Frontal cortex (tissue), 4 donors: ENCODE measurements around the gene CCDC85C. TPM values are rescaled to one million over a fixed set of nuclear protein-coding genes. Genes with fewer than 3 reads are reported as not detected.
A peak's percentile ranks its signal among the peaks of the same experiment; 100 is the strongest.
"Not testable (repeated sequence)": the region's sequence is repeated elsewhere in the genome, so short reads cannot be mapped to it uniquely, and the experiment has no call there.

Experiments used
- DNase-seq, 2 donors: peaks; one replicate each; pipeline ENCODE4 v3.0.0; 2012; ENCODE audit warnings: low spot score in 2 of 2
- FAIRE-seq: peaks from 2 replicates; lab custom pipeline; 2012; peaks lifted over from hg19 to GRCh38; lab: Jason Lieb, UNC
- total RNA-seq: library from RNA; depleted of rRNA; stranded (reverse); fragments of >200 nt; gene quantifications from one replicate; pipeline ENCODE4 v1.2.3, GENCODE V29; 2014
- donor health status: control.
- donor health status: control.
- donor health status: control.

Gene CCDC85C
- total RNA-seq, result 9.8 TPM

DNA sequence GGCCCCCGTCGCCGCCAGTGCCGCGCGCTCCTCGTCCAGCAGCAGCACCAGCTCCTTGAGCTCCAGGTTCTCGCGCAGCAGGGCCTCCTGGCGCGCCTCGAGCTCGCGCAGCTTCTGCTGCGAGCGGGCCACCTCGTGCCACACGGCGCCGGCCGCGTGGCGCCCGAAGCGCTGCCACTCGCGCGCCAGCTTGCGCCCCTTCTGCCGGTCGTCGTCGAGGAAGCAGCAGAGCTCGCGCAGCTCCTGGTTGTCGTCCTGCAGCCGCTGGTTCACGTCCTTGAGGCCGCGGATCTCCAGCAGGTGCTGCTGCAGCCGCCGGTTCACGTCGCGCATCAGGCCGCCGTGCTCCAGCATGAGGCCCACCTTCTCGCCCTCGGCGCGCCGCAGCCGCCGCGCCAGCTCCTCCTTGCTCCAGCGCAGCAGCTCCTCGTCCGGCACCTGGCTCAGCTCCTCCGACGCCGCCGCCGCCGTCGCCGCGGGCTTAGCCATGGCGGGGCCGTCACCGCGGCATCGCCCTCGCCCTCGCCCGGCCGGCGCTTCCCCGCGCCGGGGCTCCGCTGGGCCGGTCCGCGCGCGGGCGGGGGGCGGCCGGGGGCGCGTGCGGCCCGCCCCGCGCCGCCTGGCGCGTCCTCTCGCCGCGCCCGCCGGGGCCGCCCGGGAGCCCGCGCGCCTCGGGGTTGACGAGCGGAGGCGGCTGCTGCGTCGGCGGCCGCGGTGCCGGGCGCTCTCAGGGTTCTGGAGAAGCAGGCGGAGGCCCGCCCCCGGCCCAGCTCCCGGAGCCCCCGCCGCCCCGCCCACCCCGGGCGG is at the start of gene CCDC85C:
TSS of gene CCDC85C (minus strand) at position 737 of the 807 bp plus-strand sequence. CDS start at position 489, 248 bp downstream.
- no peak for DNase-seq
- FAIRE-seq, result no peak

DNA sequence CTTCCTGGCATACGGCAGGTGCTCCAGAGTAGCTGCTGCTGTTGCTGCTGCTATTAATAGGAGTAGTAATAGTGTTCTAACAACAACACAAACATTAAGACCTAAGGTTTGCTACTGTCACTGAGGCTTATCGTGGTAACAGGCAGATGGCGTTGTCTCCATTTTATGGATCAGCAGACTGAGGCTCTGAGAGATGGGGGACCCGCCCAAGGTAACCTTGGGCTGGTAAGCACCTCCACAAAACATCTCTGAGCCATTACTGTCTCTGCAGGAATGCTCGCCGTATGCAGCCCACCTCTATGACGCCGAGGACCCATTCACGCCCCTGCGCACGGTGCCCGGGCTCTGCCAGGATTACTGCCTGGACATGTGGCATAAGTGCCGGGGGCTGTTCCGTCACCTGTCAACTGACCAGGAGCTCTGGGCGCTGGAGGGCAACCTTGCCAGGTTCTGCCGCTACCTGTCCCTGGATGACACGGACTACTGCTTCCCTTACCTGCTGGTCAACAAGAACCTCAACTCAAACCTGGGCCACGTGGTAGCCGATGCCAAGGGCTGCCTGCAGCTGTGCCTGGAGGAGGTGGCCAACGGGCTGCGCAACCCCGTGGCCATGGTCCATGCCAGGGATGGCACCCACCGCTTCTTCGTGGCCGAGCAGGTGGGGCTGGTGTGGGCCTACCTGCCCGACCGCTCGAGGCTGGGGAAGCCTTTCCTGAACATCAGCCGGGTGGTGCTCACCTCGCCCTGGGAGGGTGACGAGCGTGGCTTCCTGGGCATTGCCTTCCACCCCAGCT is 48.1 kb upstream of the CCDC85C start:
- no peak for DNase-seq
- no peak for FAIRE-seq

DNA sequence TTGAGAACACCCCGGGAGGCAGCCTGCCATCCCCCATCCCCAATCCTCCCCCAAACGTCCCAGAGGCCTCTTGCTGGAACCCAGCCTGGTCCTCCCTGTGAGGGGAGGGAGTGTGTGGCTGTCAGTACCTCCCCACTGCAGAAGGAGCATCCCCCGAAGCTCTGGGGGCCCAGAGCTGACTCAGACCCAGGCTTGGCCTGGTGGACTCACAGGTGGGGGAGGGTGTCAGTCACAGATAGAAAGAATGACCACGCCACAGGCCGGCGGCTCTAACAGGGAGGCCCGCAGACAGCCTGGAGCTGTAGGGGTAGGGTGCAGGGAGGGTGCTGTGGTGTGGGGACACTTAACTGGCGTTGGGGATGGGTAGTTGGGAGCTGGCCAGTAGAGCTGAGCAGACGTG is 46.2 kb upstream of the CCDC85C start:
- DNase-seq, result no peak
- FAIRE-seq, result no peak

DNA sequence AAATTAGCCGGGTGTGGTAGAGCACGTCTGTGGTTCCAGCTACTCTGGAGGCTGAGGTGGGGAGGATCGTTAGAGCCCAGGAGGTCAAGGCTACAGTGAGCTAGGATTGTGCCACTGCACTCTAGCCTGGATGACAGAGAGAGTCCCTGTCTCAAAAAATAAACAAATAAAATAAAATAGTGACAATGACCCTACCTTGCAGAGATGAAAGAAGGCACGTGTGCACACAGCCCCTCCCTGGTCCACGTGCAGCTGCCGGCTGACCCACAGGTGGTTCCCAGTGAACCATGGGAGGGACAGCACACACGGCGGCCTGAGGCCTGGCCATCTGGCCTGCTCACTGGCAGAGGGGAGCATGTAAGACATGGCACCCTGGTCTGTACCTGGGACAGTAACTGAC is 45.6 kb upstream of the CCDC85C start:
- FAIRE-seq, result no peak
- DNase-seq, result no peak

DNA sequence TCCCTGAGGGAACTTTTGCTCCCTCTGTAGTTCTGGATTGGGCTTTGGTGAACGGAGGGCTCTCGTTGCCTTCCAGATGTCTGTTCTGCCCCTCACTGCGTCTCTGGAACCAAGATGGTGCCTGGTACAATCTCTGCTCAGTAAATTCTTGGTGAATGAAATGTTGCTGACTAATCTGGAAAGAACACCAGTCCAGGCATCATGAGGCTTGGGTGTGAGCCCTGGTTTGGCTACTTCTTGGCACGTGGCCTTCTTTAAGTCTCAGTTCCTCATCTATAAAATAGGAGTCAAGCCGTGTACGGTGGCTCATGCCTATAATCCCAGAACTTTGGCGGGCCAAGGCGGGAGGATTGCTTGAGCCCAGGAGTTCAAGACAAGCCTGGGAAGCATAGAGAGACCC is 45.2 kb upstream of the CCDC85C start:
- FAIRE-seq, result no peak

DNA sequence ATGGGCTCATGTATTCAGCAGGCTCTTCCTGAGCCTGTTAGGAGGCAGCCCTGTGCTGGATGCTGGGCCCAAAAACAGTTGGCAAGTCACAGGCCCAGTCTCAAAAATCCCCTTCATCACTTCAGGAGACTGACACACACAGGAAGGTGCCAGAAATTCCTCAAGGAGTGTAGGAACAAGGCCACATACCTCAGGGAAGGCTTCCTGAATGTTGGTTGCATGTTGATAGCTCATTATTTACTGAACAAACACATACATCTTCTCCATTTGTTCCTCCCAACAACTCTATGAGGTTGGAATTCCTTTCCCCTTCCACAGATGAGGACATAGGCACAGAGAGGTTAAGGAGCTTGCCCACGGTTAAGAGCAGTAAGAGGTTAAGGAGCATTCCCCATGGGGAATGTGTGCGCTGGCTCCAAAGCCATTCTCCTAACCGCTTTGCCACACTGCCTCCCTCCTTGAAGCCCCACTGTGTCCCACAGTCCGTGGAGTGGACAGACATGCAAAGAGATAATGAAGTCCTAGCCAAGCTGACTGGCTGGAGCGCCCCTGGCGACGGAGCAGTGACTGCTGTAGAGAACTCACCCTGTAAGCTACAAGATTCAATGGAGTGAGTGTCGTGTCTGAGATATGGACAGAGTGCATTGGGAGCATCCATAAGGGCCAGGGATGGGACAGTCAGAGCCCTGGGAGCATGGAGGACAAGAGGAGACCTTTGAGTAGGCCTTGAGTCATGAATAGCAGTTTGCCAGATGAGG is 44.2 kb upstream of the CCDC85C start:
- DNase-seq (no peak), FAIRE-seq (no peak)

More for the DNA sequence above, 45.2 kb upstream of the CCDC85C start:
- DNase-seq, result no peak

DNA sequence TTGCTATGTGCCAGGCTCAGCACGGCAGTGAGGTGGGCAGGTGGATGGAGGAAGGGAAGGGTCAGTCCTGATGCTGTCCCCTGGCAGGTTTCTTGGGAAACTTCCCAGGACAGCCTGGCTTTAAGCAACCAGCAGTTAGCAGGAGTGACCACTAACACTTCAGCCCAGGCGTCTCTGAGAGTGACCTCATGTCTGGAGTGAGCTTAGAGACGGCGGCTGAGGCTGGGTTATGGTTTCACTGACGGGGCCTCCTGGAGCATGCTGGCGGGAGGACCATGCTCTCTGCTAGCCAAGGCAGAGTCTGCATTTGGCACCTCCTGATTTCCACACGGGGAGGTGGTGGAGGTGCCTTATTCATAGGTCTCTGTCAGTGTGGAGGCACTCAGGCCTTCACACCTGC is 43.4 kb upstream of the CCDC85C start:
- FAIRE-seq (no peak), DNase-seq (no peak)

DNA sequence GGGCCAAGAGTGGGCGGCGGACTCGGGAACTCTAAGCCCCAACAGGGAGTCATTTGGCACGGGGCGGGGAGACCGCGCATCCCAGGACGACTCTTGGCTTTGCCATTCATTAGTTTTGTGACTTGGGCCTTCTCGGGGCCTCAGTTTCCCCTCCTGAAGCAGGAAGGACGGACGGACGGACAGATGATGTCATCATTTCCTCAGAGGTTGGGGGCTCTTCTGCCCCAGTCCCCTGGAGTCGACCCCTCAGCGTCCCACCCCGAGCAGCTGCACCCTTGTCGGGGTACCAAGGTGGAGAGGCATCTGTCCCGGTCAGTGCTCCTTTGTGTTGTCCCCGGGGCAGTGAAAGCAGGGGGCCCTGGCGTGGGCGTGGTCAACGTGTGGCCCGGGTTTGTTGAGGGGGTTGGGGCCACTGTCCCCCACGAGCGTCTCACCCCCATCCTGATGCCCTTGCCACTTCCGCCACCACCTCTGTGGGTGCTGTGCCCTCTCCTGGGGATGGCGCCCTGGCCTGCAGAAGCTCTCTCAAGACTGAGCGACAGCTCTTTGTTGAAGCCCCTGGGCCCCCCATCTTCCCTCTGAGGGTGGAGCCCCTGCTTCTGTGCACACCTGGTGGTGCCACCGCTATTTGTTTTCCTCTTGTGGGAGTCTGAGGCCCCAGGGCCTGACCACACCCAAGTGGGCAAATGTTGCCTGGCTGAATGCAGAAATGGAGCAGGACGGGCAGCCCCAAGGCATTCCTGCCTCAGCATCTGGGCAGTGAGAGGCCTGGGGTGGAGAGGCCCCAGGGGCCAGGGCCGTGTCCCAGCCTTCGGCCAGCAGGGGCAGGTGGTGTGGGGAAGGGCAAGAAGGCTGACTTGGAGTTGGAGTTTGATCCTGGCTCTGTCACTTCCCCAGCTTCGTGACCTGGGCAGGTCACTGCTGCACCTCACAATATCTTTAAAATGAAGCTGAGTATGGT is 41.8 kb upstream of the CCDC85C start:
- FAIRE-seq (no peak), DNase-seq (no peak)

DNA sequence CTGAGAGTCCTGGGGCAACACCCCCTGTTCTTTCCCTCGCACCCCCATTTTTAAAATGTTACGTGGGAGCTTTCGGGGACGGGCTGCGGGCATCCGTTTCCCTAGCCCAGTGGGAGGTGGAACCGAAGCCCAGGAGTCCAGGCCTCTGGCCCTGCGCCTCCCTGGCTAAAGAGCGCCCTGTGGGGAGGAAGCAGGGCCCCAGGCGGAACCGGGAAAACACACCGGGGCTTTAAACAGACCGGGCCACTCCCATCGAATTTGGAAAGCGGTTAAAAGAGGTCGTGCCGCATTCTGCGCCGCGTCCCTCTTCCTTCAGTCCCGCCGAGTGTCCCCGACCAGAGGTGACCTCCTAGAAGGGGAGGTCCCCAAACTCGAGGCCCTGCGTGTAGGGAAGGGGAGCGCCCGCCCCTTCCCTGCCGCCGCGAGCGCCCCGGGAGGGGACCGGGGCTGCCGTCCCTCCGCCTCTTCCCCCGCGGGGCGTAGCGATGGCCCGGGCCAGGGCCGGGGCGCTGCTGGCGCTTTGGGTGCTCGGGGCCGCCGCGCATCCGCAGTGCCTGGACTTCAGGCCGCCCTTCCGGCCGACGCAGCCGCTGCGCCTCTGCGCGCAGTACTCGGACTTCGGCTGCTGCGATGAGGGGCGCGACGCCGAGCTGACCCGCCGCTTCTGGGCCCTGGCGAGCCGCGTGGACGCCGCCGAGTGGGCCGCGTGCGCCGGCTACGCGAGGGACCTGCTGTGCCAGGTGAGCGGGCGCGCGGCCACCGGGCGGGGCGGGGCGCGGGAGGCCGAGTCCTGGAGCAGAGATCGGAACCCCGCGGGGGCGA is 40.9 kb upstream of the CCDC85C start, which contains the start of gene HHIPL1:
TSS of gene HHIPL1 (plus strand) at position 407 of the 822 bp plus-strand sequence. CDS start at position 486, 79 bp downstream.
- peak; percentile 58 to 59 for DNase-seq

DNA sequence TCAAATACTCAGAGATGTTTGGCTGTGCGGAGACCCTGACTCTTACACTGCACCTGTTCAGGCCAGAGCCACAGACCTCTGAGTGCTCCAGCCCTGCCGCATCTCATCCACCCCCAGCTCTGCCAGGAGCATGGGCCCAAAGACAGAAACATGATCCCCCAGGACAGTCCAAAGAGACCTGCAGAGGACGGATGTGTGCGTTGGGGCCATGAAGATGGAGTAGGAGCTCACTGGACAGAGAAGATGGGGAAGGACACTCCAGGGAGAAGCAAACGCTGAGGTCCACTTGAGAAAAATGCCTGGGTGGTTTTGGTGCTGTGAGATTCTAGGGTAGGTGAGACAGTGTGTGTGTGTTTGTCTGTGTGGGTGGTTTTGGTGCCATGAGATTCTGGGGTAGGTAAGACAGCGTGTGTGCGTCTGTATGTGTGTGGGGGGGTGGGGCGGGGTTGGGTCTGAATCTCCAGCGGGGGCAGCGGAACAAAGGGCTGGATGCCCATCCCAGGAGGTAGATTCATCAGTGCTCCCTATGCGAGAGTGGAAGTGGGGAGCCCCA is 40.1 kb upstream of the CCDC85C start:
- no peak for FAIRE-seq
- no peak for DNase-seq

More for the DNA sequence above, 40.9 kb upstream of the CCDC85C start, which contains the start of gene HHIPL1:
- FAIRE-seq, result no peak

DNA sequence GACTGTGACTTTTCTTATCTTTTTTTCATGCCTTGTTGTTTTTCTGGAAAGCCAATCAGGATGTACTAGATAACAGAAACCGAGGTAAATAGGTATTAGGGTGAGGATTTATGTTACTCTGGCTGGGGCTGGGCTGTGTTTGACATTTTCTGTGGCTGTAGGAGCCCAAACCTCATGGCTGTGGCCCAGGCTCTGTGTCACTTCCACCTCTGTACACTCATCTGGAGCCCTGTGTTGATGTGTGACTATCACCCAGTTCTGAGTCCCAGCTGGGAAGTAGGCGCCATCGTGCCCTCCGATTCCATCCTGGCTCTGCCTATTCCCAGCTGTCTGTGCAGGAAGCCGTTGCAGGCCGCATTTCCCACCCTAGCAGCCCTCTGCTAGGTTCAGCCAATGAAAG is 39.3 kb upstream of the CCDC85C start:
- DNase-seq (no peak), FAIRE-seq (no peak)

DNA sequence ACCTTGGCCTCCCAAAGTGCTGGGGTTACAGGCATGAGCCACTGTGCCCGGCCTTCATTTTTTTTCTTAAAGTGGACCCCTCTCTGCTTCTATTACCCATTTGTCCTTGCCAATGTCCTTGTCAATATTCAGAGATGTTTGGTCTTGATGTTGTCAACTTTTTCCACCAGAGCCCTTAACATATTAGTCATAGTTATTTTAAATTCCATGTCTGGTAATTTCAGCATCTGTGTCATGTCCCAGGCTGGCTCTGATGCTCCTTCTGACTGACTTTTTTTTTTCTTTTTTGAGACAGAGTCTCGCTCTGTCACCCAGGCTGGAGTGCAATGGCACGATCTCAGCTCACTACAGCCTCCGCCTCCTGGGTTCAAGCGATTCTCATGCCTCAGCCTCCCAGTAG is 38.8 kb upstream of the CCDC85C start:
- DNase-seq, FAIRE-seq: not testable (repeated sequence)

DNA sequence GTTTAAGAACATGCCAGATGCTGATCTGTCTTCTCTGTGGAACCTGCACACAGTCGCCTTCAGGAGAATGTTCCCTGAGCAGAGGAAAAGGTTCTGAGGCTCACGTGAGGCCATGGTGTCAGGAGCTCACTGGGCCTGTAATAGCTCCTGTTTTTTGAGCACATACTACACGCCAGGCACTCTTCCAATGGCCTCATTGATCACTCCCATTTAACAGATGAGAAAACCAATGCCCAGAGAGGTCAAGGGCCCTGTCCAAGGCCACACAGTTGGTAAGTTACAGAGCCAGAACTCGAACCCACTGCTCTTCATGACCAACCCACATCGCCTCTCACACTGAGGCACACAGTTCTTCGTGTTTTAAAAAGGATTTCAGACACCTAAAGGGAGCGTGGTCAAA is 33.6 kb upstream of the CCDC85C start:
- no peak for FAIRE-seq
- DNase-seq, result no peak

DNA sequence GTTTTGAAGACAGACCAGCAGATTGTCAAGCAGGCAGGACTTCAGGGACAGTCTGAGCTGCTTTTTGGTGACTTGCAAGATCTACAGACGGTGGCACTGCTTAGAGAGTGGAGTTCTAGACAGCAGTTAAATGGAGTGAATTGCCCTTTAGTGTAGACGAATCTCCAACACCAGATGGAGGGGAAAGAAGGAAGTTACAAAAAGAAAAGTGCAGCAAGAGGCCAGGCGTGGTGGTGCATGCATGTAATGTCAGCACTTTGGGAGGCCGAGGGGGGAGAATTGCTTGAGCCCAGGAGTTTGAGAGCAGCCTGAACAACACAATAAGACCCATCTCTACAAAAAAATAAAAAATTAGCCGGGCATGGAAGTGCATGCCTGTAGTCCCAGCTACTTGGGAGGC is 32.5 kb upstream of the CCDC85C start:
- DNase-seq (no peak), FAIRE-seq (no peak)

DNA sequence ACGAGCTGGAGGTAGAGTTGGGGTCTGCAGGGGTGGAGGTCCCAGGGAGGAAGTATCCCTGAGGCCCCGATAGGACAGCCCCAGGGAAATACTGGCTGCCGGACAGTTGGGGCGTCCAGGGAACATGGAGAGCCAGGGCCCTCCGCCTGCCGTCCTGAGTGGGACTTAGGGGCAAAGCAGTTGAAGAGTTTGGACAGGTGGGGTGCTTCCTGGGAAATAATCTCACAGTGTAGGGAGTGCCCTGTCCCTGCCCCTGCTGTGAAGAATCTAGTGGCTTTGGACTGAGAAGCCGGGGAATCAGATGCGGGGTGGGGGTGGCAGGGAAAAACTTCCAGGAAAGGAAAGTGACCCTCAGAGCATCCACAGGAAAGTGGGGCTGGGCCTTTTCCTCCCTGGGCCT is 31.1 kb upstream of the CCDC85C start:
- DNase-seq (no peak), FAIRE-seq (no peak)

DNA sequence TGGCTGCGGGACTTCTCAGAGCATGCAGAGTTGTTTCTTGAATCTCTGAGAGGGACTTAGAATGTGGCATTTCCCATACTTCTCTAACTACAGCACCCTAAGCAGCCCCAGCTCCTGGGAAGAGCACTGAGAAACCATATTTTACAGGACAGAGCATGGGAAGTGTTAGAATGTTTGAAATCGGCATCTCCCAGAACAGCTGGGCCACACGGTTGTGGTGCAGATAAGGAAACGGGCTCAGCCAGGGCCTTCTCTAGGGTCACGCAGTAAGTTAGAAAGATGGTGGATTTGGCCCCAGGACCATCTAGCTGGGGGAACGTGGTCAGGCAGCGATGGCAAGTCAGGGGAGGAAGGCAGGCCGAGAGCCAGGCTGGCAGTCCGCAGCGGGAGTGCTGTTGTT is 30.4 kb upstream of the CCDC85C start:
- DNase-seq, result no peak
- FAIRE-seq, result no peak

DNA sequence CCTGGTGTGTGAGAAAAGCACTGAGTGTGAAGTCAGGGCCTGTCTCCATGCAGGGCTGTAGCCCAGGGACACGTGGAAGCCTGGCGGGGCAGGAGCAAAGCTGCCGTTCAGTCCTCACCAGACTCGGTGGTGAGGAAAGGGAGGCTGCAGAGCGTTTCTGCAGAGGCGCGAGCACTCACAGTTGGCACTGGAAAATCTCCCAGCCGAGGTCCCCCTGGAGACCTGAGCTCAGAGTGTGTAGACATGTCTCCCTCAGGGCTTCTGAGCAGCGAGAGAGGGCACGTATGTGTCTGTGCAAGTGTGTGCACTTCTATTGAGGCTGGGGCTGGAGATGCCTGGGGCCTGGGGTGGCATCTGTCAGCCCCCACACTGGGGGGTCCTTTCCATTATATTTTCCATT is 29.9 kb upstream of the CCDC85C start:
- FAIRE-seq, result no peak
- no peak for DNase-seq

DNA sequence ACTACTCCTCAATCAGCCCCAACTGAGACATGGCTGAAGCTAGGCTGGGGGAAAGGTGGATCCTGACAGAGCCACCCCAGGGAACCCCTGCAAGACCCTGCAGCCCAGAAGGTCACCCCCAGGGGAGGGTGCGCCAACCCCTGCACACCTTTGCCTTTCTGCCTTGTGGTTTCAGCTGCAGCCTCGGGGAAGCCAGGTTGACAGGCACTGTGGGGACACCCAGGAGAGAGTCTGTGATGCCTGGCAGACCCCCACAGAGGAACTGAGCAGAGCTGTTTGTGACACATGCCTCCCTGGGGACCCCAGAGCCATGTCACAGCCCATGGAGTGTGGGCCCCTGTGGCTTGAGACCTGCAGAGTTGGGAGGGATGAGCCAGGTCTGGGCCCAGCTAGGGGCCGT is 29.1 kb upstream of the CCDC85C start:
- no peak for FAIRE-seq
- no peak for DNase-seq
